Tibial nerve (tissue), 4 donors: ENCODE data around the gene PLA2G6. TPM values are rescaled to one million over a fixed set of nuclear protein-coding genes. Genes with fewer than 3 reads are reported as not detected.

Source experiments
- DNase-seq, 2 donors: peaks; one replicate each; pipeline ENCODE4 v3.0.0-alpha.2; 2019; ENCODE audit warnings: low spot score in 2 of 2
- H3K27ac ChIP-seq, 4 donors: fragments of 200-600 bp; sonication (generic) in 3 of 4; one replicate each; pipeline ENCODE4 v1.5.1; 2017 to 2019; ENCODE audit warnings: mild to moderate bottlenecking in 1 of 4
- H3K27me3 ChIP-seq, 2 donors: fragments of 200-600 bp; sonication (generic) in 1 of 2; one replicate each; pipeline versions ENCODE4 v1.5.1 to v1.6.0; 2017 to 2019
- H3K36me3 ChIP-seq, 3 donors: fragments of 200-600 bp; sonication (generic); one replicate each; pipeline ENCODE4 v1.5.1; 2018 to 2019
- H3K4me1 ChIP-seq, 4 donors: fragments of 200-600 bp; sonication (generic) in 3 of 4; one replicate each; pipeline ENCODE4 v1.5.1; 2017 to 2019
- H3K4me3 ChIP-seq, 4 donors: fragments of 200-600 bp; sonication (generic) in 3 of 4; one replicate each; pipeline ENCODE4 v1.5.1; 2017 to 2019; ENCODE audit warnings: mild to moderate bottlenecking in 1 of 4, moderate library complexity in 1 of 4
- H3K9me3 ChIP-seq, 4 donors: fragments of 200-600 bp; sonication (generic) in 3 of 4; one replicate each; pipeline ENCODE4 v1.5.1; 2017 to 2019
- EP300 ChIP-seq, 2 donors: sonication (generic); formaldehyde crosslinking; IDR thresholded peaks; one replicate each; pipeline ENCODE4 v1.6.1; 2017; ENCODE audit warnings: antibody characterized with exemption in 2 of 2, mild to moderate bottlenecking in 1 of 2
- POLR2A ChIP-seq, 2 donors: fragments of 450-650 bp; IDR thresholded peaks; one replicate each; pipeline ENCODE4 v1.6.1; 2017; ENCODE audit warnings: antibody characterized with exemption in 2 of 2, mild to moderate bottlenecking in 2 of 2, moderate library complexity in 2 of 2
- WGBS, 2 donors: methylation state at CpG; one replicate each; pipeline ENCODE4 v1.1.5; 2018; 5-methylcytosine and 5-hydroxymethylcytosine counted together
- total RNA-seq, 4 donors: library from RNA; depleted of rRNA; stranded (reverse); fragments of >200 nt; gene quantifications; one replicate each; pipeline ENCODE4 v1.1.0, GENCODE V29; 2016
- TF ChIP-seq, protein P1 (sequence below), 5 experiments: fragments of 200-600 bp in 3 of 5; fragments of 450-650 bp in 2 of 5; sonication (generic) in 3 of 5; IDR thresholded peaks; one replicate each; pipeline ENCODE4 v1.5.1; 2016 to 2019; ENCODE audit warnings: antibody characterized with exemption in 5 of 5, mild to moderate bottlenecking in 3 of 5, moderate library complexity in 2 of 5

Gene PLA2G6
- total RNA-seq, 4 donors from 2014 or later = 48.5 to 60.3 (median 55.1) TPM

DNA sequence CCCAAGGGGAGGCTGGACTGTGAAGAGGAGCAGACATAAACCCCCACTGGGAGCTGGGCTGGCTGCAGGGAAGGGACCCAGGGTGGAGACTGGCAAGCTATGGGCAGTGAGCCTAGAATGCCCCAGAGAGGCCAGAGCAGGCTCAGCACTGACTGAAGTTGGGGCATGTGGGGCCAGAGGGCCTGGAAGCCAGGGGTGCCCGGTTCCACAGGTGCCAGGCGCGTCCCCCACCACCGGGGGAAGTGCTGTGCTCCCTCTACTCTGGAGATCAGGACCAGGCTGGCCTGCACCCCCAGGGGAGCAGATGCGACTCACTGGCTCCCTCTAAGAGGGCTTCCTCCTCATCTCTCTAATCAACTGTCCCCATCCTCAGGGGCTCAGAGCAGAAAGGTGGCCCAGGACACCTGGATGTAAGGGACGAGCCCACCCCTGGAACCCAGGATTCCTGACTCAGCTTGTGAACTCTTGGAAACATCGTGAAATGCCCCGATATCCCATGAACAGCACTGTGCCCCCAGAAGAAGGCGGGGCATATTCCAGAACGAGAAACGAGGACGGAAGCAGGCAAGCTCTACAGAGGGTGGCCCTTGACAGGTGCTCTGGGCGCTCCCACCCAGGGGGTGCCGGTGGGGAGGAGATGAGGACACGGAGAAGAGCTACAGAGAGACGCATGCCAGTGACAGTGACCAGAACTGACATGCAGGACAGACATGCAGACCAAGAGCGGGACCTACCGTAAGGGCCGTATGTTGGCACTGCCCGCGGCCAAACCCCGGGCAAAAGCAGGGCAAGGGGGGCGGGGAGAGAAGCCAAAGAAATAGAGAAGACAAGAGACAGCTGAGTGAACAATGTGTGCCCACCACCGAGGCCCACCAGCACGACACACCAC lies 40.5 kb upstream of the PLA2G6 start:
- peak overlapping the region in 3 of 4 donors; percentile 15 to 95 (median 59) for H3K27ac ChIP-seq
- no peak for DNase-seq
- WGBS, 2 donors = 88 to 89% methylated on average over 23 to 25 of the region's 25 CpGs
- H3K4me1 ChIP-seq = peaks cover 0 to 50% (median 29%) of the 10 kb centered on the region in 4 donors
- no peak overlapping the region for H3K4me3 ChIP-seq
- H3K36me3 ChIP-seq = peaks cover 0 to 59% (median 4%) of the 10 kb centered on the region in 3 donors
- TF ChIP-seq EP300 (IDR thresholded peaks at IDR 0.05) = no peak
- no peaks in the 10 kb centered on the region for H3K27me3 ChIP-seq
- no peaks in the 10 kb centered on the region for H3K9me3 ChIP-seq

DNA sequence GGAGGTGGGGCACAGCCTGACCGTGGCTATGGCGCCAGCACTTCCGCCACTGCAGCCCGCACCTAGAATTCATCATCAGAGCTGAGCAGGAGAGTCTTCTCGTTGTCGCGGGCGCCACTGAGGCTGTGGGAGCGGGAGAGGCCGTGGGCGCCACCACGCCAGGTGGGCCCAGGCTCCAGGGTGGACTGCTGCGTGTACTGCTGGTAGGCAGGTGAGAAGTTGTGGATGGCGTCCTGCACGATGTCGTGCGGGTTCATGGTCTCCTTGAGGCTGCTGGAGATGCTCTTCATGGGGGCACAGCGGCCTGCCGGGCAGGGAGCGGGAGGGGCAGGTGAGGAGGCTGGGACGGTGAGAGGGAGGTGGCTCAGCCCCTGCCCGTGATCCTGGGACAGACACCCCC lies 39.8 kb upstream of the PLA2G6 start:
- Histone ChIP-seq H3K27me3 (no peaks in the 10 kb centered on the region), H3K27ac (peak overlapping the region in 3 of 4 donors; percentile 95 to 99 (median 95)), H3K9me3 (no peaks in the 10 kb centered on the region), H3K4me1 (peaks cover 0 to 42% (median 28%) of the 10 kb centered on the region in 4 donors), H3K36me3 (peaks cover 0 to 58% (median 4%) of the 10 kb centered on the region in 3 donors), H3K4me3 (no peak overlapping the region)
- TF ChIP-seq POLR2A (IDR thresholded peaks at IDR 0.05) (no peak), EP300 (IDR thresholded peaks at IDR 0.05) (peak in 1 of 2 donors; percentile 13)
- WGBS, 2 donors = 91 to 93% methylated on average over 17 to 22 of the region's 22 CpGs
- DNase-seq = no peak

DNA sequence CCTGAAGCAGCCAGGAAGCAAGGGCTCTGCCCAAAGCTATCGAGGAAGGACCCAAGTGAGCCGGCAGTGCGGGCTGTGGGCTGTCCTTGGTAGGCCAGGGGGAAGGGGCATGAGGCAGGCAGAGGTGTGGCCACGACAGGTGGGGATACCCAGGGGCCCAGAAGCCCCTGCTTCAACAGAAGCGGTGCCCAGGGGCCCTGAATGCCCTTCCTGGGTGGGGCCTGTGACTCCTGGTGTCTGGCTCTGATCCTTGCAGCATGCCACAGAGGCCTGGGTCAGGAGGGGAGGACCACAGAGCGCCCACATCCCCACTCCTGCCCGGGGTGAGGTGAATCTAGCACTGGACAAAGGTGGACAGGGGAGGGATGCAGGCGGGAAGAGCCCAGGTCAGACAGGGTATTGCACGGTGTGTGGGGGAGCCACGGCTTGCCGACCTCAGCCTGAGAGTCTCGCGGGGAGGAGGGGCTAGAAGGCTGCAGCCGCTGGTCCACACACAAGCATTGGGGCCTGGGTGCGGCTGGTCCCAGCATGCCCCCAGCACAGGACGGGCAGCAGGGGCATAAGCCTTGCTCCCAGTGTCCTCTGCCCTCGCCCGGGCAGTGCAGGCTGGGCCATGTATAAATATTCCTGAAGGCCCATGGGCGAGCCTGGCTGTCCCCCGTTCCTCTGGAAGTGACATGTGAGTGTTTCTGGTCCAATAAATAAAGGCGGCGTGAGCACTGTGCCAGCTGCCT lies 39.2 kb upstream of the PLA2G6 start:
- Histone ChIP-seq H3K36me3 (peaks cover 0 to 60% (median 4%) of the 10 kb centered on the region in 3 donors), H3K27me3 (no peaks in the 10 kb centered on the region), H3K4me3 (no peak overlapping the region), H3K27ac (peak overlapping the region; percentile 87 to 99 (median 95)), H3K9me3 (no peaks in the 10 kb centered on the region), H3K4me1 (peaks cover 0 to 39% (median 28%) of the 10 kb centered on the region in 4 donors)
- 60 to 72% methylated on average over 16 to 18 of the region's 22 CpGs for WGBS, 2 donors
- no peak for DNase-seq
- TF ChIP-seq, protein P1, sequence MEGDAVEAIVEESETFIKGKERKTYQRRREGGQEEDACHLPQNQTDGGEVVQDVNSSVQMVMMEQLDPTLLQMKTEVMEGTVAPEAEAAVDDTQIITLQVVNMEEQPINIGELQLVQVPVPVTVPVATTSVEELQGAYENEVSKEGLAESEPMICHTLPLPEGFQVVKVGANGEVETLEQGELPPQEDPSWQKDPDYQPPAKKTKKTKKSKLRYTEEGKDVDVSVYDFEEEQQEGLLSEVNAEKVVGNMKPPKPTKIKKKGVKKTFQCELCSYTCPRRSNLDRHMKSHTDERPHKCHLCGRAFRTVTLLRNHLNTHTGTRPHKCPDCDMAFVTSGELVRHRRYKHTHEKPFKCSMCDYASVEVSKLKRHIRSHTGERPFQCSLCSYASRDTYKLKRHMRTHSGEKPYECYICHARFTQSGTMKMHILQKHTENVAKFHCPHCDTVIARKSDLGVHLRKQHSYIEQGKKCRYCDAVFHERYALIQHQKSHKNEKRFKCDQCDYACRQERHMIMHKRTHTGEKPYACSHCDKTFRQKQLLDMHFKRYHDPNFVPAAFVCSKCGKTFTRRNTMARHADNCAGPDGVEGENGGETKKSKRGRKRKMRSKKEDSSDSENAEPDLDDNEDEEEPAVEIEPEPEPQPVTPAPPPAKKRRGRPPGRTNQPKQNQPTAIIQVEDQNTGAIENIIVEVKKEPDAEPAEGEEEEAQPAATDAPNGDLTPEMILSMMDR (IDR thresholded peaks at IDR 0.05) = no peak
- TF ChIP-seq EP300 (IDR thresholded peaks at IDR 0.05) (no peak), POLR2A (IDR thresholded peaks at IDR 0.05) (no peak)

DNA sequence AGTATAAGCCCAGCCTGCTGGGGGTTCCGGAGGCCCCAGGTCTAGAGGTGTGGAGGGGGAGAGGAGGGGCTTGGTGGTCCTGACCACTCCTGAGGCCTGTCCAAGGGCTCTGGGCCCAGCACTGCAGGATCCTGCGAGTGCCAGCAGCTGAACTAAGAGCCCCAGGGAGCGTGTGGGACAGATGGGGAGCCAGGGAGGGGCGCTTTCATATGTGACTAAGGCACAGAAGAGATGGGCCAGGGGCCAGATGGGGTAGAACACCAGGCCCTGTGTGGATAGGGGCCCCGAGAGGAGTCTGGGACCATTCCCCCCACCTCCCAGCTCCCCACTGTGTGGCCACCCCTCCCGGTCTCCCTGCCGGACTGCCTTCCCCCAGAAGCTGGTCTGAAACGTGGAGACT lies 38.5 kb upstream of the PLA2G6 start:
- H3K4me1 ChIP-seq = peaks cover 0 to 43% (median 28%) of the 10 kb centered on the region in 4 donors
- no peak overlapping the region for H3K4me3 ChIP-seq
- no peaks in the 10 kb centered on the region for H3K9me3 ChIP-seq
- peaks cover 0 to 53% (median 4%) of the 10 kb centered on the region in 3 donors for H3K36me3 ChIP-seq
- peak overlapping the region; percentile 87 to 99 (median 95) for H3K27ac ChIP-seq
- H3K27me3 ChIP-seq = no peaks in the 10 kb centered on the region
- DNase-seq = no peak
- 52 to 54% methylated on average over 8 of the region's 8 CpGs for WGBS, 2 donors
- TF ChIP-seq EP300 (IDR thresholded peaks at IDR 0.05) (no peak), POLR2A (IDR thresholded peaks at IDR 0.05) (no peak)
- TF ChIP-seq, protein P1 (IDR thresholded peaks at IDR 0.05) = no peak

DNA sequence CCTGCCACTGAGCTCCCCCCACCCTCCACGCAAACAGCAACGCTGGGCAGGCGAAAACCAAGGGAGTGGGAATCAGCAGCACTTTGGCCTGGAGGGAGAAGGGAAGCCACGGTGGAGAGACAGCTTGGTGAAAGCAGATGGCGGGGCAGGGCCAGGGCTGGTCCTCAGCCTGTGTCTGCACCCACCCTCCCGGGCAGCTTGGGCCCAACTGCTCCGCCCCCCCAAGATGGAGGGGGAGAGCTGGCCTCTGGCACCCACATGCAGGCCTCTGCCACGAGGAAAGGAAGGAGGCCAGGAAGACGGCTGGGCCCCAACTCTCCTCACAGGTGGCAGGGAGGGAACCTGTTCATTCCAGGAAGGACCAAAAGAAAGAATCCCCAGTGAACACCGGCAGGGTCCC lies 38.0 kb upstream of the PLA2G6 start:
- H3K9me3 ChIP-seq = no peaks in the 10 kb centered on the region
- 42 to 47% methylated on average over 8 to 10 of the region's 10 CpGs for WGBS, 2 donors
- H3K36me3 ChIP-seq = peaks cover 0 to 49% (median 0%) of the 10 kb centered on the region in 3 donors
- H3K27ac ChIP-seq = peak overlapping the region; percentile 87 to 99 (median 95)
- H3K4me3 ChIP-seq = no peak overlapping the region
- no peaks in the 10 kb centered on the region for H3K27me3 ChIP-seq
- no peak for DNase-seq
- TF ChIP-seq POLR2A (IDR thresholded peaks at IDR 0.05) = no peak
- TF ChIP-seq EP300 (IDR thresholded peaks at IDR 0.05) = peak in 1 of 2 donors; percentile 19
- peaks cover 0 to 49% (median 30%) of the 10 kb centered on the region in 4 donors for H3K4me1 ChIP-seq
